NCI-H2081 (cell line): ENCODE data around the gene NDRG2.
A peak's percentile ranks its signal among the peaks of the same experiment; 100 is the strongest.
"Not testable (repeated sequence)": the region's sequence is repeated elsewhere in the genome, so short reads cannot be mapped to it uniquely, and the experiment has no call there.

Experiments
- DNase-seq, 2 experiments: peaks; one replicate each; lab custom pipeline; 2025; lab: John Stamatoyannopoulos, UW

NDRG2 gene

DNA sequence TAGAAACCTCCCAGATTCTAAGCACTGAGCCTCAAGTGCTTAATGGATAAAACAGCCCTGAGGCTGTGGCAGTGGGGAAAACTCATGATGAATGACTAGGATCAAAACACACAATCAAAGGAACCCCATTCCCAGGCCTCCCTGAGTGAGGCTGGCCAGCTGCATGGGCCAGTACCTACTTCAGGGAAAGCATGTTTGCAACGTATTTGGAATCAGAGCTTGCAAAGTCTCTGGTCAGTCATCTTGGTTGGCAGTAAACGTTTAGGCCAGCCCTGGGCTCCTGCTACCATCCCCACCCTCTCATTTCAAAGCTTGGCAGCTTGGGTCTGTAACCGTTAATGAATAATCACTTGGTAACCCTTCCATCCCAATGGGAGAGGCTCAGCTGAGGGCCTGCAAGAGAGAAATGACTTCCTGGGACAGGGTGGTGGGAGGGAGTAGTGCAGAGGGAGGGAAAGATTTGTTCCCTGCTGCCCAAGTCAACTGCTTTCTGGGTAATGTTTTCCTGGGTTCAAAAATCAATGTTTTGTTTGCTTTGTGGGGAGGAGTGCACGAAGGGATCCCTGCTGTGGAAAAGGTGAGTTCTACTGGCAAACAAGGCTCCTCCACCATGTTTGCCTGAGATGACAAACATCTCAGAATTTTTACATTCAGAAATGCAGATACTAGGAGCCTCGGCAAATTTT lies 30.7 kb upstream of the NDRG2 start:
- no peak for DNase-seq

DNA sequence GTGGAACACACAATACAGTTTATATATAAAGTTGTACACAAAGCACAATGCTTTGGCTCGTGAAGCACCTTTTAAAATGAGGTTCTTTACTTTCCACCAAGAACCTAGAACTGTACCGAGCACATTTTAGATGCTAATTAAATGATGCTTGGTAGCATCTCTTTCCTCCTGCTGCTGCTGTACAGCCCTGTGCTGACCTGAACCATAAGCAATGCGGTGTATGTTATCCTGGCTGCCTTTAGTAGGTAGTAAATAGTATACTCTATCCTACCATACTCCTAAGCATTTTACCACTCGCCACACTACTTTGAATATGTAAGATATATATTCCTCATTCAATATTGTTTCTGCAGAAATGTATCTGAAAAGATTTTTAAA lies 29.9 kb upstream of the NDRG2 start:
- no peak for DNase-seq

DNA sequence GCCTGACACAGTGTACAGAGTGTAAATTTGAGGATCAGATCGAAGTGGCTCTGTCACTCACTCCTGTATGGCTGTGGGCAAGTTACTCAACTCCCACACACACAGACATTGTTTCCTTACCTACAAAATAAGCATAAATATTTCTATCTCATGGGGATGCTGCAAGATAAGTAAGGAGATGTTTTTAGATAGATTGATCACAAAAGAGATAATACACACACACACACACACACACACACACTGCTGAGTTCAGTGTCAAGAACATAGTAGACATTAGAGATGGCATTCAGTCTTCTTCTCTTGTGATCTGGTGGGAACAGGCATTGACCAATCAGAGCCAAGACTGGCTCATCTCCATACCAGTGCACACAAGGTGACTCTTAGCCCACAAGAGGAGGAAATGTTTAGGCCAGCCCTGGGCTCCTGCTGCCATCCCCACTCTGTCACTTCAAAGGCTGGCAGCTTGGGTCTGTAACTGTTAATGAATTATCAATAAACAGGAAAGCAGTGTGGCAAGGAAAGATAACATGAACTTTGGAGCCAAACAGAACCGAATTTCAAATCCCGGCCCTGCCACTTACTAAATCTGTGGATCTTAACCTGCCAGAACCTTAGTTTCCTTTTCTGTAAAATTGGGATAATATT lies 29.4 kb upstream of the NDRG2 start:
- no peak for DNase-seq

DNA sequence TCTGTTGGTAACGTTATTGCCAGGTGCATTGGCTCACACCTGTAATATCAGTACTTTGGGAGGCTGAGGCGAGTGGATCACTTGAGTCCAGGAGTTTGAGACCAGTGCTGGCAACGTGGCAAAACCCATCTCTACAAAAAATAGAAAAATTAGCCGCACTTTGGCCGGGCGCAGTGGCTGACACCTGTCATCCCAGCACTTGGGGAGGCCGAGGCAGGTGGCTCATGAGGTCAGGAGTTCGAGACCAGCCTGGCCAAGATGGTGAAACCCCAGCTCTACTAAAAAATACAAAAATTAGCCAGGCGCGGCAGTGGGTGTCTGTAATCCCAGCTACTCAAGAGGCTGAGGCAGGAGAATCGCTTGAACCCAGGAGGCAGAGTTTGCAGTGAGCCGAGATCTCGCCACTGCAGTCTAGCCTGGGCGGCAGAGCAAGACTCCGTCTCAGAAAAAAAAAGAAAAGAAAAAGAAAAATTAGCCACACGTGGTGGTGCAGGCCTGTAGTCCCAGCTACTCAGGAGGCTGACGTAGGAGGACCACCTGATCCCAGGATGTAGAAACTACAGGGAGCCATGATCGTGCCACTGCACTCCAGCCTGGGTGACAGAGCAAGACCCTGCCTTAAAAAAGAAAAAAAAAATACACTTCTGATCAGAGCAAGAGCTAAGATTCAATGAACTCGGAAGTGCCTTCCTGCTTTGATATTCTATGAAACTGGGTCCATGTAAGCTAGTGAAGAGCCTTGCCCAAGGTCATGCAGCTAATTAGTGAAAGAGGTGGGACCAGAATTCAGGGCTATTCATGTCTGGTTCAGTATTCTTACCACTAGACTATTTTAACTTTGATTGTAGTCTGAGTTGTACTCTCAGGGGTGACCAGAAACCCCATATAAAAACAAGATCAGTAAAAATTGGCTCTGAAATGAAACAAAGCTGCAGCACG lies 28.6 kb upstream of the NDRG2 start:
- DNase-seq, result no peak

DNA sequence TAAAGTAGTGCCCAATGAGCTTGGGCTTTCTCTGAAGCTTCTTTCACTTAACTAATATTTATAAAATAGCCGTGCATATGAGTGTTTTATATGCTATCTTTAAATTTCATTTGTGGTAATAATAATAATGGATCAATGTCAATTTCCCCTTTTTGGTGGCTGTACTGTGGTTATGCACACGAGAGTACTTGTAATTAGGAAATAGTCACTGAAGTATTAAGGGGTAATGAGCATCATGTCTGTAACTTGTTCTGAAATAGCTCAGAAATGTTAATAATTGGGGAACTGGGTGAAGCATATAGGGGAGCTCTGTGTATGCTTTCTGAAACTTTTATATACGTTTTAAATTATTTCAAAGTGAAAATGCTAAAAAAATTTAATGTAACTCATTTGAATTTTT lies 25.7 kb upstream of the NDRG2 start:
- no peak for DNase-seq

DNA sequence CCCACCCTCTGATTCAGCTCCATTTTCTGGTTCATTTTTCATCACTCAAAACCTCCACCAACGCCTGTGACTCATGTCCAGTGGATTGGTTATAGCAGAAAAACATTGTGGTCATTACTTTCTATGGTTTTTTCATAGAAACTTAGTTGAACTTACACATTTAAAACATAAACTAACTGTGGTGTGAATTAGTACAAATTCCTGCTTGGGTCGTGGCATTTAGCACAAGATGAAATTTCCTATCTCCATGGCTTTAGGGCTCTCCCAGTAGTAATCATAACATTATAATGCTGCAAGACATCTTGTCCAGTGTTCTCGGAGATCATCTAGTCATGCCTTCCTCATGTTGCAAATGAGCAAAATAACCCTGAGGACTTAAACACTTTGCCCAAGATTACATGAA lies 24.4 kb upstream of the NDRG2 start:
- no peak for DNase-seq

DNA sequence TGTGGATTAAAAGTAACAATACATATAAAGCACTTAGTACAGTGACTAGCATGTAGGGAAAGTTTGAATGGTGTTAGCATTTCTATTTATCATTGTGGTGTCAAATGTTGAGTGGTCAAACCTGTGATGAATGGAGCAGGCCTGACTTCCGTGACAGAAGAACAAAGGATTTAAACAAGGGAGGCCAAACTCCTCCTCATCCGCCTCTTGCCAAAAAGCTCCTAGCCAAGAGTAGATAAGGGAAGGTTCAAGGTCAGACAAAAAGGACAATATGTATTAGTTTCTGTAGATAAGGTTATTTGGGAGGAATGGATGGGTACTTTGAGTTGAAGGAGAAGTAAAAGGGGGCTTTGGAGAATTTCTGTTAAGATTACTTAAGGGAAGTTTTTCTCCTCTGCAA lies 23.8 kb upstream of the NDRG2 start:
- no peak for DNase-seq

DNA sequence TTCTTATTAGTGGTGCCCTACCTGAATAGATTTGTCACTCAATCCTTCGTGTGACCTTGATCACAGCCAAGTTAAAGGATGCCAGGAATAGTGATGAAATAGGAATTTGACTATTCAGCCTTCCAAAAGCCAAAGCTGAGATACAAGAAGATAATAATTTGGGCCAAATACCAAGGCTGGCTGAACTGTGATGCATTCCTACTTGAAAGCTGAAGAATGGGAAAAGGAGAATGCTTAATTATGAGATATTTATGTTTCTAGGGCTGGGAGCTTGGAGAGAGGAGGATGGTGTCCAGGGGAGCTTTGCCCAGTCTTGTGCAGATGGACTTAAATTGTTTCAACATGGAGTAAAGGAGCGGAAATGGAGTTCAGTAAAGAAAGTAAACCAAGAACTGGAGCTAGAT lies 22.5 kb upstream of the NDRG2 start:
- no peak for DNase-seq

DNA sequence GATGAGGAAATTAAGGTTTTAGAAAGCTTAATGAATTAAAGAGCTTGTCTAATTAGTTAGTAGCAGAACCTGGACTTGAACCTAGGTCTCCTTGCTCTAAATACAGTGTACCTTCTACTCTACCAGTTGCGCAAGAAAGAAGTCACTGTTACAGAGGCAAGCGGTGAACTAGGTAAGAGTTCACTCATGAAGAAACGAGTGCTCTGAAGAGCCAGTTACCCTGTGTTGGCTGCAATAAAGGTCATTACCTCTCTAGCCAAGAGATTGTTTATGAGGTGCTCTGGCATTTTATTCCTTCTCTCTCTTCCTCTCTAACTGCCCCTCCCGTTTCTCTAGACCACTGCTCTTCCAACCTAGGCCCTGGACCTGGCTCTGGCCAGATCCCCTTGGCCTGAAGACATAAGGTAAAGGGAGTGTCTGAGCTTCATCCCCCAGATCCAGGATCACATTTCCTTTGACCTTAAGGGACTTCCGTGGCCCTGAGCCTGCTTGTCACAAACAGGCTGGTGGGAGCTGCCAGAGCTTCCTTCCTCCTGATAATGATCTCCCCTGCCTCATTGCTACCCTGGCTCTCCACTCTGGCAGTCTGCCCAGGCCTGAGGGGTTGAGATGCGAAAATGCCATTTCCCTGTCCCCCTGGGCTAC lies 19.2 kb upstream of the NDRG2 start:
- no peak for DNase-seq

DNA sequence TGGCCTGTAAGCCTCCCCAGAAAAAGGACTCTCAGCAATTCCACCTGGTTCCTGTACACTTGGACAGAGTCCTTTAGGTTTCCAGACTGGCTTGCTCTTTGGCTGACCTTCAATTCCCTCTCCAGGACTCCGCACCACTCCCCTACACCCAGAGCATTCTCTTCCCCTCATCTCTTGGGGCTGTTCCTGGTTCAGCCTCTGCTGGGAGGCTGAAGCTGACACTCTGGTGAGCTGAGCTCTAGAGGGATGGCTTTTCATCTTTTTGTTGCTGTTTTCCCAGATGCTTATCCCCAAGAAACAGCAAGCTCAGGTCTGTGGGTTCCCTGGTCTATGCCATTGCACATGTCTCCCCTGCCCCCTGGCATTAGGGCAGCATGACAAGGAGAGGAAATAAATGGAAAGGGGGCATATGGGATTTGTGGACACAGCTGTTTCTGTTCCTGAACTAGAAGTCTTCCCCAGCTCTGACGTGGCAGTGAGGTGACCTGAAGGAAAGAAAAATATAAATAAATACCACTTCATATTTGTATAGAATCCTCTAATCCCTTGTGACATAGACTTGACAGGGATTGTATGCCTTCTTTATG lies 18.6 kb upstream of the NDRG2 start:
- DNase-seq, result no peak

DNA sequence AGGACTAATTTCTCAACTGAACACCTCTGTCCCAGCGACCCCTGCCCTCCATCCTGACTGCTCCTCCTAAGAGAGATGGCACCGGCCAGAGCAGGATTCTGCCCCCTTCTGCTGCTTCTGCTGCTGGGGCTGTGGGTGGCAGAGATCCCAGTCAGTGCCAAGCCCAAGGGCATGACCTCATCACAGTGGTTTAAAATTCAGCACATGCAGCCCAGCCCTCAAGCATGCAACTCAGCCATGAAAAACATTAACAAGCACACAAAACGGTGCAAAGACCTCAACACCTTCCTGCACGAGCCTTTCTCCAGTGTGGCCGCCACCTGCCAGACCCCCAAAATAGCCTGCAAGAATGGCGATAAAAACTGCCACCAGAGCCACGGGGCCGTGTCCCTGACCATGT lies 18.1 kb upstream of the NDRG2 start:
- DNase-seq, result no peak

DNA sequence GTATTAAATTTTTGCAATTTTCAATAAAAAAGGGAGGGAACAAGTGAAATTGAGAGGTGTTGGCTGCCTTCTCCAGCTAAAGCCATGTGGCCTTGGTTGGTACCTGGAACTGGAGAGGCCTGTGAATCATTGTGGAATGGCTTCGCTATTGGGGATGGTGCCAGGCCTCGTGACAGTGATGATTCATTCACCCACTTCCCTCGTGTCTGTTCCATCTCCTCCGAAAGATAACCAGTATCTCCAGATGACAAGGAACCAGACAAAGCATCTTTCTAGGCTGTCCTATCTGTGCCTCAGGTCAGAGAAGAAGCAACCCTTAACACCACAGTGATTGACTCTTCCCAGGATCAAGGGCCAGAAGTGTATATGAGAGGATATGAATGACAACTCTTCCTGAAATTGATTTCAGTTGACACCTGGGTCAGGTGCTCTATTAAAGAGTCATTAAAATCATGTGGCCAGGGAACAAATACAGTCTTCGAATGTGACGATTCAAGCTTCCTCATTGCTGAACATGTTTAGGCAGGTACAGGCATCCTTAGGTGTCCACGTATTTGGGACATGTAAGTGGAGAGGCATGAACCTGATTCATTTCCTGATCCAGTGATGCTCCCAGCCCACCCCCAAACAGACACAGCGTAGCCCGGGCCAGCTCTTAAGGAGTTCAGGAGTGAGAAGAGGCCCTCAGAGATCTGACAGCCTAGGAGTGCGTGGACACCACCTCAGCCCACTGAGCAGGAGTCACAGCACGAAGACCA lies 17.0 kb upstream of the NDRG2 start, which contains the start of gene RNASE7:
RNASE7 (plus strand) TSS at position 687 of the 758 bp plus-strand sequence. CDS start 631 bp downstream, outside the sequence.
- no peak for DNase-seq

DNA sequence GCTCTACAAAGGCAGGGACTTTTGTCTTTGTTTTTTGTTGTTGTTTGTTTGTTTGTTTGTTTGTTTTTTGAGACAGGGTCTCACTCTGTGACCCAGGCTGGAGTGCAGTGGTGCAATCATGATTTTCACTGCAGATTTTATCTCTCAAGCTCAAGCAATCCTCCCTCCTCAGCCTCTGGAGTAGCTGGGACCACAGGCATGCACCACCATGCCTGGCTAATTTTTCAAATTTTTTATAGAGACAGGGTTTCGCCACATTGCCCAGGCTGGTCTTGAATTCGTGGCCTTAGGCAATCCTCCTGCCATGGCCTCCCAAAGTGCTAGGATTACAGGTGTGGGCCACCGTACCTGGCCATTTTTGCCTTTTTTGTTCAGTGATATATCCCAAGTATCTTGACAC lies 16.1 kb upstream of the NDRG2 start:
- DNase-seq, result not testable (repeated sequence)

DNA sequence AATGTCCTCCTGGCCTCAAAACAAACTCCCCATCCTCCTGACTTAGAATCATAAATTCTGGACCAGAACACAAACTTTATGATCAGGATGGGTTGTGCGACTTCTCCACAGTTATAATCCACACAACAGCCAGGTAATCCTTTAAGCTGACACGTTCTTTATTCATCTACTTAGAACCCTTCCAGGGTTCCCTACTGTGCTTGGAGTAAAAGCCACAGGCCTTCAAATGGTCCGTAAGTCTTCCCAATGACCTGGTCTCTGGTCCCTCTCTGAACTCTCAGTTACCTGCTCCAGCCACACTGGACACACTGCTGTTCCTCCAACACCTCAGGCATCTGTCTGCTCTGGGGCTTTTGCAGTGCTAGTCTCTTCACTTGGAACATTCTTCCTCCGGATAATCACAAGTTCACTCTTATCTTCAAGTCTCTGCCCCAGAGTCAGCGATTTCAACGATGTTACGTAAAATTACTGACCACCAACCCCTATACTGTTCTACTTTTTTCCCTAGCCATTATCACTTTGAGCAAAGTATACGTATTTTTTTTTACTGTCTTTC lies 15.6 kb upstream of the NDRG2 start:
- DNase-seq, result no peak

DNA sequence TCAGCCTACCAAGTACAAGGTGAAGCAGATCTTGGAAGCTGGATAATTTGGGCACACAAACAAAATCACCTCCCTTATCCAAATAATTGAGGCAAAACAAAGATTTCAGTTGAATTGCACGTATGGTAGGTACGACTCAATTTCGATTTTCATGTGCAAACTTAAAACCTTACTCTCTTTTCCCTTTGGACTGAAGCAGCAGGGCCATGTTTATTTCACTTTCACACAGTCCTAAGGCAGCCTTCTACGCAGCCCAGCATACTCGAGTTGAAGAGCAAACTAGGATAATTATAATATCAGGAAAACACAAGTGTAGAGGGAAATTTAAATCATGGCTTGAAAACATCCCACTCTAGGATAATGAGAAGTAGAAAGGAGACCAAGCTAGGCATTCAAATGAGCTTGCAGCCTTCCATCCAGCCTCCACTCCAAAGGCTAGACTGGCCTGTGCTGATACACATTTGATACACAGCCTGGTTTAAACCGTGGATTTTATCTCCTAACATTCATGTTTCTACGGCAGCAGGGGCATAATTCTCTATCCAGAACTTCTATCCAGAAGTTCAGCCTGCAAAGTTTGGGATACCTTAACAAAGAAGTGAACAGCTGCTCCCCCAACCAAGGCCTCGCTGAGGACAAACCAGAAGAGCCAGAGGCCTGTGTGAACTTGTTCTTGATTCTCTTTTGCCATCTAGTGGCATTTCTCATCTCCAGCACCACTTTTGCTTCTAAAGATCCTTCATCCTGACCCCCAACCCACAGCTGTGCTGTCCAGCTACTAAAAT lies 14.9 kb upstream of the NDRG2 start:
- peak in 1 of 2 experiments; percentile 2 for DNase-seq

DNA sequence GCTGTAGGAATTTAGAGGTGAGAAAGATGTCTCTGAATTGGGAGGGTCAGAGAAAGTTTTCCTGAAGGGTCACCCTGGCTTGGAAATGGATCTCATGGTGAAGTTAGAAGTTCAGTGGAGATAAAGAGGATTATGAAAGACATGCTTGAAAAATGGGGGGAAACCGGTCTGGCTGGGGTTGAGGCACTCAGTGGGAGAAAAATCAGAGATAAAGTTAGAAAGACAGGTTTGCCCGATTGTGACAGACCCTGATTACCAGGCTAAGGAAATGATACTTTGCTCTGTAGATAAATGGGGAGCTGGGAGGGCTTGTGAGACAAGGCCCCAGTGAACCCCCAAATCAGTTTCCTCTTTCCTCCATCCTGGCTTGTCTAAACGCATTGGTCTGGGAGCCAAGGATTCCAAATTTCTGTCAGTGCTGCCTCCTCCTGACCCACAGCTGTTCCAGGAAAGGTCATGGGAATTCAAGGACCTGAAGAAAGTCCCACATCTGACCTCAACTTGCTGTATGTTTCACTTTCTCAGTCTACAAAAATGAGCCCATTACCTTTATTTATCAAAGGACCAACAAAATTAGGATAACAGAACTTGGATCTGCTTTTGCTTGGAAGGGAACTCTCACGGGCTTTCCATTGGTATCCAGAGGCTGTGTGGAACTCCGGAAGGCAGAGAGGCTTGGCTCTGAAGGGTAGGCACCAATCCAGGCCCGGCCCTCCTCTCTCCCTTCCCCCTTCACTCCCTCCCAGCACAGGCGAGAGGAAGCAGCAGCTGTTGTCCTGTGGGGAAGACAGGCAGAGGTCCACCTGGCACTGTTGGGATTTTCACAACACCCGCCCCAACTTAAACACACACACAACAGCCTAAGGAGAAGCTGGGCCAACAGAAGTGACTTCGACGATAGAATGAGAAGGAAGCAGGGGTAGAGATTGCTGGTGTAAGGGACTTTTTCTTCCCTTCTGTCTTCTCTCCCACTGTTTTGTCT lies 13.9 kb upstream of the NDRG2 start:
- no peak for DNase-seq

DNA sequence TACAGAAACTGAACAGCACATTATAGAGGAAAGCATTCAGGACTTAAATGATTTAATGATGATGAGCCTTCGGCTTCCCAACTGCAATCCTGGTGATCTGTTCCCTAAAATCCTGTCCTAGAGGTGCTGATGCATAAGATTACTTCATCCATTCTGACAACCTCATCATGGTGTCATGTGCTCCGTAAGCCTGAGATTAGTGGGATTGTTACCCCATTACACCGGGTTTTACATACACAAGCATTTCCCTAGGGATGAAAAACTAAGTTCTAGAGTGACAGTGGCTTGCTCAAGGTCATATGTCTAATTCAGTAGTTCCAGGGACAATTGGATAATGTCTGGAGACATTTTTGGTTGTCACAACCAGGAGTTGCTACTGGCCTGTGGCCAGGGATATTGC lies 12.3 kb upstream of the NDRG2 start:
- DNase-seq, result no peak

DNA sequence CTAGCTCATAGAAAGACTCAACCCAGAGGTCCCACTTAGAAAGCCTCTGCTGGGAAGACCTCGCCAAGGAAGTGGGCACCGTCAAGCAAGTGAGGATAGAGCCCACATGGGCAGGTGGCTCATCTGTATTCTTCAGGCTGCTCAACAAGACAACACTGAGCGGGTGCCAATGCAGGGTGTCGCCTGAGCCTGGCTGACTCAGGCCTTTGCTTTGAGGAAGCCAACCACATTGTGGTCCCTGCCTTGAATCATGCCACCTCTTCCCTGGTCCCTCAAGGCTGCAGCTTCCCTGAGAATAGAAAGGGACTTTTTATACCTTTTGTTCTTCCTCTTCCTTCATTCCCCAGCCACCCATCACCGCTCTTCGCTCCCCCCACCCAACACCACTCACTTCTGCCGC lies 11.9 kb upstream of the NDRG2 start:
- no peak for DNase-seq

DNA sequence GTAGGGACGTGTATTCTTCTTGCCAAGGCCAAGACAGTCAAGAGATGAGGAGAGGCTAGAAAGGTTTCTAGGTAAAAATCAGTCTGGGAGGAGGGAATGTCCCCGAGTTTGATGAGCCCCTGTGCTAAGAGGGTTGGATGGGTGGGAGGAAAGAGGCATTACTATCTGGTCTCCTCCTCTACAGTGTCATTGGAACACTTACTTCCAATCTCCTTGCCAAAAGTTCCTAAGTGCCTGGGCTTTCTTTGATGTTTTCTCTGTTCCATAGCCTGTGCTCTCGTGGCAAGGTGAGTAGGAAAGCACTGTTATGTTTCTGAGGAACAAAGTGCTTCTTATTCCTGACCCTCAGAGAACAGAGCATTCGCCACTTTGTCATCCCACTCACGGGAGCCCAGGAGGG lies 9.8 kb upstream of the NDRG2 start, which contains the start of gene RNASE13:
RNASE13 (minus strand) TSS at position 101 of the 400 bp plus-strand sequence. CDS start 519 bp downstream, outside the sequence.
- no peak for DNase-seq
